ENCODE measurements around the gene CLIC1. TPM values are rescaled to one million over a fixed set of nuclear protein-coding genes. Genes with fewer than 3 reads are reported as not detected.

Gene CLIC1
- polyA plus RNA-seq, 1 experiment: 466 TPM

- no peak for DNase-seq (ENCODE audit: low read depth, low spot score)
- no peaks in the 10 kb centered on the region for H3K9me3 ChIP-seq (ENCODE audit: control insufficient read depth, insufficient read depth, low read length)
- no peaks in the 10 kb centered on the region for H3K27me3 ChIP-seq (ENCODE audit: control insufficient read depth, insufficient read depth, low read length)
- TF ChIP-seq CTCF (IDR thresholded peaks at IDR 0.05; ENCODE audit: low read depth, low read length): no peak
- H3K27ac ChIP-seq (ENCODE audit: low read depth, low read length): no peak overlapping the region
- POLR2A ChIA-PET: interaction anchor here (1.2 kb wide), 1 partner anchor 52 kb away, joined by 3 read pairs; the partner anchor contains the start of gene HSPA1B
- CTCF ChIA-PET: interaction anchor here (0.6 to 1.3 kb wide), 2 partner anchors 15 to 38 kb away, joined by 3 to 4 read pairs; no protein-coding TSS in a partner anchor
- no peak overlapping the region for H3K4me3 ChIP-seq (ENCODE audit: low read depth, low read length)
These were observed 39.5 kb upstream of the CLIC1 start for GRCh38 chr6:31775633-31776484.

GRCh38 chr6:31775184-31775583, 38.9 kb upstream of the CLIC1 start:
- Histone ChIP-seq H3K9me3 (ENCODE audit: control insufficient read depth, insufficient read depth, low read length) (no peaks in the 10 kb centered on the region), H3K27ac (ENCODE audit: low read depth, low read length) (no peak overlapping the region), H3K4me3 (ENCODE audit: low read depth, low read length) (no peak overlapping the region), H3K27me3 (ENCODE audit: control insufficient read depth, insufficient read depth, low read length) (no peaks in the 10 kb centered on the region)
- TF ChIP-seq CTCF (IDR thresholded peaks at IDR 0.05; ENCODE audit: low read depth, low read length): no peak
- CTCF ChIA-PET: interaction anchor here (0.6 to 1.3 kb wide), 2 partner anchors 16 to 37 kb away, joined by 3 to 4 read pairs; no protein-coding TSS in a partner anchor
- no peak for DNase-seq (ENCODE audit: low read depth, low spot score)
- POLR2A ChIA-PET: interaction anchor here (1.2 kb wide), 1 partner anchor 52 kb away, joined by 3 read pairs; the partner anchor contains the start of gene HSPA1B

GRCh38 chr6:31771992-31772358, 35.6 kb upstream of the CLIC1 start:
- no peak for TF ChIP-seq CTCF (IDR thresholded peaks at IDR 0.05; ENCODE audit: low read depth, low read length)
- CTCF ChIA-PET: interaction anchor here (0.6 to 1.9 kb wide), 4 partner anchors 18 to 58 kb away, joined by 3 to 7 read pairs (median 5); no protein-coding TSS in a partner anchor
- POLR2A ChIA-PET: interaction anchor here (0.7 to 1.0 kb wide), 2 partner anchors 55 to 58 kb away, joined by 4 to 7 read pairs; partner anchors contain the start of gene HSPA1B
- Histone ChIP-seq H3K27me3 (ENCODE audit: control insufficient read depth, insufficient read depth, low read length) (no peaks in the 10 kb centered on the region), H3K4me3 (ENCODE audit: low read depth, low read length) (no peak overlapping the region), H3K9me3 (ENCODE audit: control insufficient read depth, insufficient read depth, low read length) (no peaks in the 10 kb centered on the region), H3K27ac (ENCODE audit: low read depth, low read length) (no peak overlapping the region)
- no peak for DNase-seq (ENCODE audit: low read depth, low spot score)

- CTCF ChIA-PET: interaction anchor here (0.9 to 2.3 kb wide), 7 partner anchors 19 to 90 kb away, joined by 3 to 20 read pairs (median 7); partner anchors contain the start of genes LSM2 and LY6G5C
- H3K4me3 ChIP-seq (ENCODE audit: low read depth, low read length): no peak overlapping the region
- H3K27ac ChIP-seq (ENCODE audit: low read depth, low read length): no peak overlapping the region
- no peak for TF ChIP-seq CTCF (IDR thresholded peaks at IDR 0.05; ENCODE audit: low read depth, low read length)
- DNase-seq (ENCODE audit: low read depth, low spot score): no peak
- H3K9me3 ChIP-seq (ENCODE audit: control insufficient read depth, insufficient read depth, low read length): no peaks in the 10 kb centered on the region; the same call in 1 of the 2 replicates
- POLR2A ChIA-PET: interaction anchor here (0.7 to 1.0 kb wide), 2 partner anchors 43 to 59 kb away, joined by 4 to 7 read pairs; no protein-coding TSS in a partner anchor
- no peaks in the 10 kb centered on the region for H3K27me3 ChIP-seq (ENCODE audit: control insufficient read depth, insufficient read depth, low read length)
These were observed 34.5 kb upstream of the CLIC1 start for GRCh38 chr6:31770860-31771259.
